MV-4-11 (cell line): Measurements from ENCODE around the gene MAST4.
"Not testable (repeated sequence)": the region's sequence is repeated elsewhere in the genome, so short reads cannot be mapped to it uniquely, and the experiment has no call there.

Experiments used
- DNase-seq: peaks from one replicate; lab custom pipeline; 2025; lab: John Stamatoyannopoulos, UW

Gene MAST4

DNA sequence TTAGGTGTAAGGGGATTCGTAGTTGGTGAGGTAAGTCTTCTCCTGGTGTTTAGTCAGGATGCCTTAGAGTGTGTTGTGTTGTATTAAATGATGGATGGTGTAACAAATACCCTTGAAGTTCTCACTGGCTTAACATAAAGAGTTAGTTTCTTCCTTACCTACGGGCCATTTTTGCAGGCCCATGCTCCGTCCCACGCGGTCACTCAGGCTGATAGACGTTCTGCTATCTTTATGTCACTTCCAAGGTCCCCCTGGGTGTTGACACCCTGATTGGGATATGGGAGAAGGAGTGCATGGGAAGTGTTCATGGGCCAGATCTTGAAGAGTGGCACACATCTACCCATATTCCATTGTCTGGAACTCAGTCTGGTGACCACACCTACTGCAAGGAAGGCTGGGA, 214.0 kb downstream of the MAST4 start:
- DNase-seq: no peak

DNA sequence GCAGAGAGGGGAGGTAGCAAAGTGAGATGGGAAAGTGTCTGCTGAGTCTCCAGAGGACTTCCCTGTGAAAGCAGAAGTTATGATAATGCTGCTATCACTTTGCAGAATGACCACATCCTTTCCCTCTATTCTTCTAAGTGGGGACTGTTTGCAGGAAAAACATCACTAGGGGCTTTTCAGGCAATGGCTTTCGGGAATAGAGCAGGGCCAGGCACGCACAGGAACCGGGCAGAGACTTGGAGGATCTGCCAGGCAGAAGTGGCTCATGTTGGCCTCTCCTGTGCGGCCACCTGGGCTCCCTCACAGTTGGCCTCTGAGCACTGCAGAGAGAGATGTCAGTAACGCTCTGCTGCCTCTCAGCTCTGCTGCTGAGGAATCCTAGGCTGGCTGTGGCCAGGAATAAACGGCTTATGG, 214.7 kb downstream of the MAST4 start:
- peak; percentile 74 for DNase-seq

DNA sequence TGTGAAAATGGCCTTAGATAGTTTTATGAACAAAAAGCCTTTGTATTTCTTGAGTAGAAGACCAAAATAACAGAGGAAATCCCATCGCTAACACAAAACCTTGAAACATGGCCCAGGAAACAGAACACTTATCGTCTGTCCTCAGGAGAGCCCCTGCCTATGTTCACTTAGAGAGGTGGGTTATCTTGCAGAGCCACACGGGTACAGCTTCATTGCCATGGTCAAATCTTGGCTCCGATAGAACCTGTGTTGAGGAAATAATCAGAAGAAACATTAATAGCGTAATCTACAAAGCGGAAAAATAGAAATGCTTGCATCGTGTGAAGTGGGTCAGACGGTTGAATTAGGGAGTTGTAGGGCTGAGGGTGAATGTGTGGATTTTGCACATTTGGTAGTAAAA, 216.1 kb downstream of the MAST4 start:
- no peak for DNase-seq

DNA sequence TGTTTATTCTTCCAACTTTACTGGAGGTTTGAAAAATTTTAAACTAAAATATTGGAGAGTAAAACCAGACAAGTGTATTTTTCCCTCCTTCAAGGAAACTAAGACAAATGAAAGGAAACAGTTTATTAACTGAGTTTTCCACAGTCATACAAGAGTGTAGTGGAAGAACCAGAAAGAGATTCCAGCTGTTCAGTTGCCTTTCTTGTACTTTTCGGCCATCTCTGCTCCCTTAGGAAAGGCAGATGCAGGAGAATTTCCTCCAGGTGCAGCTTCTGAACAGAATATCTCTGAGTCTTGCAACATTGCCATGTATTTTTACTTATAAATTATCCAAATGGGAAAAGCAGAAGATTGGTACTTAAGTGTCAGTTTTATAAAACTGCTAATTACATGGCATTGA, 217.1 kb downstream of the MAST4 start:
- no peak for DNase-seq

DNA sequence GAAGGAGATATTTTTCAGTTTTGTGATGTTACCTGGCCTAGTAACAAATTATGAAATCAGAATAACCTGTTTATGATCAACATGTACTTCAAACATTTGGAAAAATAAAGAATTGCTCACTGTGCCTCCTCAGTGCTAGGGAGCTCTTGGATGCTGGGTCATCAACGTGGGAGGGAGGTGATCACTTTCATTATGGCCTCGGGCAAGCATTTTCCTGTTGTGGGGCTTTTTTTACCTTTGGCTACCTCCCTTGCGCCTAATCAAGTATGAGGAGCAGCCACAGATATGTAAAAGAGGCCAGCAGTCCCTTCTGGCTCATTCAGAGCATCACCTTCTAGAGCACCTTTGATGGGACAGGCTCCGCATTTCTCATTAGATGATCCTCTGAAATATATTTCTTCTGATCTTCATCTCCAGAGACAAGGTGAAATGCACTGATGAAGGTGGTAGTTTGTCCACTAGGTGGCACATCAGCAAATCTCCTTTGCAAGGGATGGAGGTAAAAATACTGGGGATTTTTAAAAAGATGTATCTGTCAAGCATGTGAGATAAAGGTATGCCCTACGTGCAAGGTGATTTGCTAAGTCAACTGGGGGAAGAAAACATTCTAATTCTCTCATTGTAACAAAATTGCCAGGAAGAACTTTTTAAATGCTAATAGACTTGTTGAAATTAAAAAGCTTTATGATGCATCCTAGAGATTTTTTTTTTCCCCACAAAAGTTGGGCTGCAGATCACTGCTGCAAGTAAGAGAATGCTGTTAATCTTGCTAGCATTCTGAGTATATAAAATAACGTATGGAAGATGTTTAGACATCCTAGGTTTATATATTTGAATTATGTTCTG, 218.2 kb downstream of the MAST4 start:
- peak; percentile 22 for DNase-seq

DNA sequence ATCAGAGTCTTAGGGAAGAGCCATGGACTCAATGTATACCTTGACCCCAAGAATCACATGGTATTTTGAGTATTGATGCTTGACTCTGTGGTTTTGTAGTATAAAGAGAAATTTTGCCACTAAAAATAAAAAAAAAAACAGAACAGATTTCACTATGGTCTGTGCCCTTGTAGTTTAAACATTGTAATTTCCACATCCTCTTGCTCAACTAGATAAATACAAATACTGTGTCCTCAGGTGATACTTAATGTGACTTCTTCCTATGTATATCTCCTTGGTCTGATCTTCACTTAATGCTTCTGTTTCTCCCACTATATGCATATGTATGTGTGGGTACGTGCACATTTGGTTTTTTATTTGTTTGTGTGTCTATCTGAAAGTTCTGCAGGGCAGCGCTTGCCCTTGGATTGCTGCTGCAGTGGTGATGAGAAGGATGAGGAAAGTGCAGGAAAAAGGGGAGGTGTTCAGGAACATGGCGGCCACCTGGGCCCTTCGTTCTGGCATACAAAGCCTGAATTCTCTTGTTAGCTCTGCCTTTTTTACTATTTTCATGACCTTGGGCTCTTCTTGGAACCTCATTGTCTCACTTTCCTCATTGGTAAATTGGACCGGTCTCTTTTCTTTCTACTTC, 222.2 kb downstream of the MAST4 start:
- no peak for DNase-seq

DNA sequence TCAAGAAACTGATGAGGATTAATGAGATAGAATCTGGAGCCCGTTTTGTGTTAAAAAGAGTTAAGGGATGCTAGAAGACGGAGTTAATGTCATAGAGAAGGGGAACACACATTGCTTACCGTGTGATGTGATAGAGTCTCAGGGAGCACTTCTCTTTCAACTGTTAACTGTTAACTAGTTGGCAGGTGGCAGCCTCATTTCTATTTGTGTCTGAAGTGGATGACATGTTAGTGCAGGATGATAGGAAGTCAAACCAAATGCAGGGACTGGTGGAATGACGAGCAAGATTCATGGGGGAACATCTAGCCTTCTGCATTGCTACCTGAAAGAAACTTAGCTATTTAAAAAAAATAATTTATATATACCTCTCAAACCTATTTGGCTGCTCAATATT, 222.7 kb downstream of the MAST4 start:
- no peak for DNase-seq

DNA sequence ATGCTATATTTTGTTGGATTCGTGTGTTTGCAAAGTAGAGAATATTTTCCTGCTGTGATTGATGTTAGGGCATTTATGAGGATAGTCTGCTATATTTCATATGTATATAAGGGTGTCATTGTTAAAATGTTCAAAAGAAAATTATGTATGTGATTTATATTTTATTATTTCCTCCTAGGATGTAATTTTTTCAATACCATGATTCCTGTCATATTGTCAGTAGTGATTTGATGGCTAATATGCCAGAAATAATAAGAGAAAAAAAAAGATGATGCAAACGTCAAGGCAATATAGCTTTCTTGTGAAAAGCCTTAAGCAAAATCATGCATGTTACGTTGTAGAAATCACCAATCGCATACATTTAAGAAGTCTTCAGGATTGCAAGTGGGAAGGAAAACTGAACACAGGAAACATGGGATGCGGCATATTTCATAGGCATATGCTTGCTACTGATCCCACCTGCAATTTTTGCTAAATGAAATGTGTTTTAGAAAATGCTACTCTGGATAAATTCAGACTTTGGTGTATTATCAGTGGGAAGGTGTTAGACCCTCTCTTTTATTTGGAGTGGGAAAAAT, 224.5 kb downstream of the MAST4 start:
- DNase-seq: no peak

DNA sequence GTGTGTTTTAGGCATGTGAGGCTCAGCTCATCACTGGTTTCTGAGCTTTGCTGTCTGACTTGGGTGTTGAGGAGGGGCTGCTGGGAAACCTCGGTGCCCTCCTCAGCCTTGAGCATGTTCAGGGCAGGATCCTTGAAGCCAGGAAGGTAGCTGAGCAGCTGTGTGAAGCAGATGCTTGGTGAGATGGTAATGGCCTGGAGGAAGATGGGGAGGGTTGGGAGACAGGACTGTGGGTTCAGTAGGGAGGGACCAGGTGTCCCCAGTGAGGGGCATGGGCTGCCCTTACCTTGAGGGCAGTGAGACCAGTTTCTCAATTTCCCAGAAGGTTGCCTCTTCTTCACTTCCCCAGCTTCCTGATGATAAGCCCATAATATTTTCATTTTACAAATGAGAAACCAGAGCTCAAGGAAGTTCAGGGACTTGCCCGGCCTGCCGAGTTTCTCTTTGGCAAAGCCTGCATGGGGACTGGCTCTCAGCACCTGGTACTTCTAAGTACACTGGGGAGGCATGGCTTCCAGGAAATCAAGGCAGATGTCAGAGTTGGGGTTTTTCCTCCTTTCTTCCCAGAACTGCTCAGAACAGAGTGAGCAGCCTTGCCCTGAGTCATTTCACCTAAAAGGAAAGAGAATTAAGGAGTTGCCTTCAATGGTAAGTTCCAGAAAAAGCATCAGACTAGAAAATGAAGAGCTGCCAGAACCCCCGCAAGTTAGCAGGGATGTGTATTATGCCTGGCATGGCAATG, 225.7 kb downstream of the MAST4 start:
- DNase-seq: no peak

DNA sequence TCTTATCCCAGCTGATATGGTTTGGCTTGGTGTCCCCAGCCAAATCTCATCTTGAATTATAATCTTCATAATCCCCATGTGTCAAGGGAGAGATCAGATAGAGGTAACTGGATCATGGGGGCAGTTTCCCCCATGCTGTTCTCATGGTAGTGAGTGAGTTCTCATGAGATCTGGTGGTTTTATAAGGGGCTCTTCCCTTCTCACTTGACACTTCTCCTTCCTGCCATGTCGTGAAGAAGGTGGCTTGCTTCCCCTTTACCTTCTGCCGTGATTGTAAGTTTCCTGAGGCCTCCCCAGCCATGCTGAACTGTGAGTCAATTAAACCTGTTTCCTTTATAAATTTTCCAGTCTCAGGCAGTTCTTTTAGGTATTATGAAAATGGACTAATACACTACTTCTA, 226.7 kb downstream of the MAST4 start:
- DNase-seq: not testable (repeated sequence)

DNA sequence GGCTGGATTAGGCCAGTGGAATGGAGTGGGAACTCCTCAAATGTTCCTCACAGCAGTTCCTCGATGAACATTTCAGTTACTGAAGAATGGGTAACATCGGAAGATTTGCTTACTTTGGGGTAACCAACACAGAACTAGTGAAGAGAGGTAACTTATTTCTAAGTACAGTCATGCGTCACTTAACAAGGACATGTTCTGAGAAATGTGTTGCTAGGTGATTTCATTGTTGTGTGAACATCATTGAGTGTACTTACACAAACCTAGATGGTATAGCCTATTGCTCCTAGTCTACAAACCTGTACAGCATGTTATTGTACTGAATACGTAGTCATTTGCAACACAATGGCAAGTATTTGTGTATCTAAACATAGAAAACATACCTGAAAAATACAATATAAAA, 228.3 kb downstream of the MAST4 start:
- no peak for DNase-seq

DNA sequence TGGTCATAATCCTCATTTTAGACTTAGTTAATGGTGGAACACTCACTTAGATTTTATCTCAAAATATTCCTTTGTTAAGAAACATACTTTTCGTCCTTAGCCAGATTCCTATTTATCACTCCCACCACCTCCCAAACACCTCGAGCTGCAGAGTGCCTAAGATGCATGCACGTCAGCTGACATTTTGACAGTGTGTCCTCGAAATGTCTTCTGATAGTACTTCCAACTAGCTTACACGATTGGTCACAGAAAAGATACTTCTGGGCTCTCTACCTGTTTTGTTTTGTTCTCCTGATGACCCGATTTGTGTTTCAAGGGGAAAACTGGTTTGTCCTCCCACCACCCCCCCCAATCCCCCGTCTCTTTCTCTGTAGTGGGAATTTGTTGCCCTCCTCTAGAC, 230.1 kb downstream of the MAST4 start:
- no peak for DNase-seq

DNA sequence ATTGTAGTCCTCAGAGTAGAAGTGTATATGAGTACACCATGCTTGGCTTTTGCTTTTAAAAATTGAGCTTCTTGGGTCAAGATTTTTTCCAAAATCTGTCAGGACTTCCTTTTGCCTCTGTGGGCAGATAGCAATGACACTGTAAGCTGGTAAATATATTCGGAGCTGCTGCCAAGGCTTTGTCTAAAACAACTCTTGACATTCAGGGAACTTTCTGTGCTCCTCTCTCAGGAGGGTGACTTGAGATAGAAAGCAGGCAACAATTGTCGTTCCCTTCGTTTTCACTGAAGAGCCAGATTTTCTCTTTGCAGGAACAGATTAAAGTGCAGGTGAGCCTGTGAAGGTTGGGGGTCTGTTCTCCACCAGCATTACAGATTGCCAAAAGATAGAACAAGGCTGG, 230.5 kb downstream of the MAST4 start:
- DNase-seq: no peak

DNA sequence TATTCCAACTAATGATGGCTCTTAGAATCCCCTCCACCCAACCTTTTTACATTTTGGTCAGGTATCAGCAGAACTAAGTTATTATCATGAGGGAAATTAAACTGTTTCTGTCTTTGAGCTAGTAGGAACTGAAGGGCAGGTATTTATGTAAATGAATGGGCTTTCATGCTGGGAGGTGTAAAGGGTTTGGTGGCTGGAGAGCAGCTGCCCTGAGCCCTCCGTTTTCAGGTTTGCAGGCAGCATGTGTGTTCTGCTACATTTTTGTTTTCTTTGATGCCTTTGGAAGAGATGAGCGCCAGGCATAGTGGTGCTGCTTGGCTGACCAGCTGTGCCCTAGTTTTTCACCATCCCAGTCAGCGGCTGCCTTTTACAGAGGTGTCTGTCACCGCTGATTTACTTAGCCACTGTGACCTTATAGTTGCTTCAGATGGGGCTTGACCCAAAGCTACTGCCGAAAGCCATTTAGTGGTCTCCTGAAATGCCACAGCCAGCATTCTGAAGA, 231.9 kb downstream of the MAST4 start:
- no peak for DNase-seq

DNA sequence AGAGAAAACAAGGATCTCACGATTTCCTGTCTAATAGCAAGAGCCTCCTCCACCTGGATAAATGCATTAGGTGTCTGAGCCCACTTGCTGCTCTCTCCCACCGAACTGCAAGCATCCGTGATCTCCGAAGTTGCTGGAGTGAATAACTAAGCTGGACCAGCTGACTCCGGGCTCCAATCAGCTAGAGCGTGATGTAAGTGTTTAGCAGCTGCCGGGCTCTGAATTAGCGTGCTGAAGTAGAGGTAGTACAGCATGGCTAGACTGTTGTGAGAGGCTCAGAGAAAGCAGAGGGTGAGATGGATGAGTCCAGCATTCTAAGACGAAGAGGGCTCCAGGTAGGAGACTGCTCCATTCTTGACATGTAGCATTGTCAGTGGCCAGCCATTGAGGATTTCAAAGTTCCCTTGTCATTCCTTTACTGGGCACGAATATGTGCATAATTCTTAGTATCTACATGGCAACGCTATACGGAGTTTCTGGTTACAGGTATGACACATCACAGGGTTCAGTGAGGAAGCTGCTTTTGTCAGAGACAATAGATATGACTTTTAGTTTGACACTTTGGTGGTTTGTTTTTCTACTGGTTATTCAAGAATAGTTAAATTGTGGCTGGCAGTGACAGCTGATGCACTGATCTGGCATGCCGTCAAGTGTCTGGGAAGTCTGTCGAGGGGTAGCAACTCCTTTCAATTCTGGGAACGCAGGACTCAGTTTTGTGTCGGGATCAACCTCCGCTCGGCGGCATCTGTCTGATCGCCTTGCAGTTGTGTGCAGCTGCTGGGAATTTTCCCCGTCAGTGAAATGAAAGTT, 232.6 kb downstream of the MAST4 start:
- no peak for DNase-seq

DNA sequence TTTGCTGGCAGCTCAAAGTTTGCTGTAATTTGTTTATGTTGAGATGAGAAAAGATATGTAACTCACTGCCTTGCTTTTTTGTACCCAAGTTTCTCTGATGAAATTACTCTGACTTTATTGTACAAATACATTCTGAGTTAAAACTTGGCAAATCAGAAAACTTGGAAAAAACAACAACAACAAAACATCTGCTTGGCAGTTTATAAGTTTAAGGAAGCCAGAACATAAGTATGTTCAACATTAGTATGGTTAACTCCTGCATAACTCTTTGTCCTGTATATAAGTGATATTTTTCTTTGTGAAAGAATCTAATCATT, 233.1 kb downstream of the MAST4 start:
- DNase-seq: no peak

DNA sequence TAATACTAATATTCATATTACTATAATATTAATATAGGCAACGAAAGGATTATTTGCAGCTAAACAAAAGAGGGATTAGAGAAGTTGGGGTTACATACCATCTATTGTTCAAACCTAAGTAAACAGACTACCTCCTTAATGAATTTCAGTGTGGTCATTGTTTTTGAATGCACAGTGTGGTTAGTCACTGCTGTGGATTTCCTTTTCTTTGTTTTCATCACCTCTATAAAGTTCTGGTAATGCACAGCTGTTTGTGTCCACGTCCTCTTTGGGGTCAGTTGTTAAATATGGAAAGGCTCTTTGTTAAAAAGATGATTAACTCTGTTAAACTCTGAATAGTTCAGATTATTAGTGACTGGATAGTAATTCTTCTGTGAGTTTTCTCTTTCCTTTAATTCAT, 233.6 kb downstream of the MAST4 start:
- no peak for DNase-seq

DNA sequence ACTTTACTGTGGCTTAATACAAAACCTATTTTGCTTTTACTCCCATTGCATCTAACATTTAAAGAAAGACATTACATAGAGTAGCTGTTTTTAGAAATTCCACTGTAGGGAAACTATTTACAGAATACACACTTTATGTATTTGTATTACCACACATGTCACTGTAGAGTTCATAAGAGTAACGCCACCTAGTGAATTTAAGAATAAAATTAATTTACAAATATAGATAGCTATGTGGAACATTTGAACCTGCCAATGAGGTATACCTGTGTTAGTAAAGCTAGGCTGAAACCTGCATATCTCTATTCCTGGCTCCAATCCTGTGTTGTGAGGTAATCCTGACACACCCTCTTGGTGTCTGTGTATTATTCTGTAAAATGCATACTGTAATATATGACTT, 234.4 kb downstream of the MAST4 start:
- no peak for DNase-seq

DNA sequence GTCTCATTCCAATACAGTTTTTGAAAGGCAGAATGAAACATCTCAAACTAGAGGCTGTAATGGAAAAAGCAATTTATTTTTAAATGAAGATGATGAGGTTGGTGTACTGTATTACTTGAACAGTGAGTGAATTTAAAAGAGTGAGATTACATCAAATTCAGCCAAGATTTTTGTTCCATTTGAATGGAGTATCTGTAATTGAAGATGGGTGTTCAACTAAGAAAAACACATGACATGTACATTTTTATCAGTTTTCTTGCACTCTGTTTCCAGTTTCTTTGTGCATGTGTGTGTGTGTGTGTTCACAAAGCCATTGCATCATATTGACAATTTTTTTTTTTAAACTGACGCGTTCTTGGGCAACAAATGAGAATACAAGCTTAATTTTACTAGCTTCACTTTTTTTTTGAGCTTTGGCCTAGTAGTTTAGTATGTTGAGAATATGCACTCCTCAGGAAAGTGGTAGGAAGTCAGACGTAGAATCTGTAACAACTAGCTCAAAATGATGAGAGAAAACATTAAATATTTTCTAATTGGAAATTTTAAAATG, 243.5 kb downstream of the MAST4 start:
- DNase-seq: peak; percentile 66

DNA sequence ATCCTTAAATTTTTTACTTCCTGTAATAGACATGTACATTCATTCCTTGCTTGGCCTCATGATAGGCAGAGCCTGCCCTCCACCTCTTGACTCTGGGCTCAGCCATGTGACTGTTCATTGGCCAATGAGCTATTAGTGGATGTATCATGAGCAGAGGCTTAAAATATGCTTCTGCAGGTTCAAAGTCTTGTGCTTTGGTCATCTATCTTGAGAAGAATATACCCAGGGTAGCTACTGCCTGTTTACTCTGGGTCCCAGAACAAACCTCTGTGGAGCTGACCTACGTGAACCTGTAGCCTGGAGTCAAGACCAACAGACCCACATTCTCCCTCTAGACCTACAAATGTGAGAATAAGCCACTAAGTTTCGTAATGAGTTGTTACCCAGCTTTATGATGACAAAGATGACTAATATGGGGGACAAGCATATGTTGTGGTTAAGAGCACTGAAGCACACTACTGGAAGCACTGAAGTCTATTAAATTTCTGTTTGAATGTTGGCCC, 244.4 kb downstream of the MAST4 start:
- peak; percentile 95 for DNase-seq

DNA sequence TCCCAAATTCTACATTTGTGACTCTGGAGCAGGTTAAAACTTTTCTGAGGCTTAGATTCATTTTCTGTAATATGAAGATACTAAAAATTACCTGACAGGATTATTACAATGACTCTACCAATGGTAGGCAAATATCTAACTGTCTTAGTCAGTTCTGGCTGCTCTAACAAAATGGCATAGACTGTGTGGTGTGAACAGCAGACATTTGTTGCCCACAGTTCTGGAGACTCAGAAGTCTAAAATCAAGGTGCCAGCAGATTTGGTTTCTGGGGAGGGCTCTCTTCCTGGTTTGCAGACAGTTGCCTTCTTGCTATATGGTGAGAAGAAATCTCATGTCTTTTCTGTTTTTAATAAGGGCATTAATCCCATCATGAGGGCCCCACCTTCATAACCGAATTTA, 245.1 kb downstream of the MAST4 start:
- no peak for DNase-seq
